SK-N-SH (cell line): ENCODE measurements around the gene LIN9. TPM values are rescaled to one million over a fixed set of nuclear protein-coding genes. Genes with fewer than 3 reads are reported as not detected.

Experiments used
- CTCF ChIA-PET: fragments of 300-600, 350-600 bp; formaldehyde crosslinking; extraction: SDS; loops from one replicate; lab custom pipeline; 2021; lab: Yijun Ruan, JAX
- POLR2A ChIA-PET: fragments of 350-600 bp; sonication (Branson Sonifier 250); formaldehyde crosslinking; extraction: SDS; loops from one replicate; lab custom pipeline; 2020; ENCODE audit warnings: antibody characterized with exemption, inconsistent platforms; lab: Yijun Ruan, JAX
- DNase-seq: peaks from one replicate; pipeline ENCODE4 v3.0.0; 2012
- H2AFZ ChIP-seq: fragments of 200-600 bp; sonication (generic); 2 replicates; pipeline ENCODE4 v1.8.1; 2016; ENCODE audit warnings: antibody characterized with exemption, mild to moderate bottlenecking, low read depth
- H3F3A ChIP-seq: fragments of 200-600 bp; sonication (generic); replicated peaks from 2 replicates; pipeline ENCODE3; 2016; ENCODE audit warnings: antibody characterized with exemption, mild to moderate bottlenecking; ENCODE audit not compliant: insufficient read depth
- H3K27ac ChIP-seq, 2 experiments: fragments of 200-500 bp in 1 of 2; fragments of 200-600 bp in 1 of 2; sonication (Bioruptor generic) in 1 of 2; sonication (generic), shearing (Covaris generic) in 1 of 2; 2 replicates each; pipeline versions ENCODE4 v1.5.1 to v1.6.1; 2014 to 2016; ENCODE audit warnings: low read depth in 2 of 2, inconsistent platforms in 1 of 2, low read length in 1 of 2, mild to moderate bottlenecking in 1 of 2, mixed read lengths in 1 of 2
- H3K27me3 ChIP-seq: fragments of 200-600 bp; sonication (generic), shearing (Covaris generic); 2 replicates; pipeline ENCODE4 v1.6.1; 2016; ENCODE audit warnings: mixed run types; ENCODE audit not compliant: insufficient read depth
- H3K36me3 ChIP-seq, 2 experiments: fragments of 200-500 bp in 1 of 2; fragments of 200-600 bp in 1 of 2; sonication (Bioruptor generic) in 1 of 2; sonication (generic) in 1 of 2; replicated peaks in 1 of 2; 2 replicates each; pipeline versions ENCODE3 to v1.5.1; 2014 to 2016; ENCODE audit warnings: low read length in 1 of 2, mild to moderate bottlenecking in 1 of 2; ENCODE audit not compliant: insufficient read depth in 2 of 2, control insufficient read depth in 1 of 2
- H3K4me1 ChIP-seq, 2 experiments: fragments of 200-500 bp in 1 of 2; fragments of 200-600 bp in 1 of 2; sonication (Bioruptor generic) in 1 of 2; sonication (generic), shearing (Covaris generic) in 1 of 2; 2 replicates each; pipeline versions ENCODE4 v1.5.1 to v1.6.1; 2014 to 2016; ENCODE audit warnings: low read depth in 1 of 2, low read length in 1 of 2, mixed run types in 1 of 2; ENCODE audit not compliant: insufficient read depth in 2 of 2, control insufficient read depth in 1 of 2
- H3K4me2 ChIP-seq: fragments of 200-600 bp; sonication (generic), shearing (Covaris generic); 2 replicates; pipeline ENCODE4 v1.6.1; 2017; ENCODE audit warnings: mixed run types
- H3K4me3 ChIP-seq, 2 experiments: fragments of 200-500 bp in 1 of 2; fragments of 200-600 bp in 1 of 2; sonication (Bioruptor generic) in 1 of 2; sonication (generic), shearing (Covaris generic) in 1 of 2; 2 replicates each; pipeline versions ENCODE4 v1.5.1 to v1.8.1; 2014 to 2016; ENCODE audit warnings: low read depth in 2 of 2, inconsistent platforms in 1 of 2, low read length in 1 of 2, mild to moderate bottlenecking in 1 of 2, mixed read lengths in 1 of 2, moderate library complexity in 1 of 2
- H3K79me2 ChIP-seq: fragments of 200-600 bp; sonication (generic); 2 replicates; pipeline ENCODE4 v1.8.1; 2017; ENCODE audit warnings: mild to moderate bottlenecking; ENCODE audit not compliant: insufficient read depth
- H3K9ac ChIP-seq: fragments of 200-600 bp; sonication (generic); 2 replicates; pipeline ENCODE4 v1.6.1; 2017; ENCODE audit warnings: mixed run types
- H3K9me2 ChIP-seq: fragments of 200-600 bp; sonication (generic); 2 replicates; pipeline ENCODE4 v1.6.1; 2017; ENCODE audit warnings: mixed run types
- H3K9me3 ChIP-seq: fragments of 200-600 bp; sonication (generic); 2 replicates; pipeline ENCODE4 v1.6.1; 2017; ENCODE audit warnings: mixed run types, mild to moderate bottlenecking, moderate library complexity
- H4K20me1 ChIP-seq: fragments of 200-600 bp; sonication (generic); 2 replicates; pipeline ENCODE4 v1.6.1; 2017; ENCODE audit warnings: mild to moderate bottlenecking, mixed run types; ENCODE audit not compliant: insufficient read depth
- CHD2 ChIP-seq: fragments of 150-350 bp; IDR thresholded peaks from 2 replicates; pipeline ENCODE4 v1.6.1; 2018; ENCODE audit warnings: low read length; ENCODE audit not compliant: partially characterized antibody
- CTCF ChIP-seq: fragments of 200-600 bp; sonication (generic); IDR thresholded peaks from 2 replicates; pipeline ENCODE4 v1.6.1; 2017; ENCODE audit warnings: antibody characterized with exemption, mild to moderate bottlenecking, moderate library complexity
- ELF1 ChIP-seq: IDR thresholded peaks from 2 replicates; pipeline ENCODE4 v1.4.0; 2012
- EP300 ChIP-seq, 2 experiments: IDR thresholded peaks; 2 replicates each; pipeline versions ENCODE4 v1.4.0 to v1.6.1; 2012; ENCODE audit warnings: borderline replicate concordance in 1 of 2, low read depth in 1 of 2, low read length in 1 of 2
- FOSL2 ChIP-seq: IDR thresholded peaks from 2 replicates; pipeline ENCODE4 v1.4.0; 2012; ENCODE audit warnings: low read depth, mild to moderate bottlenecking, moderate library complexity, borderline replicate concordance
- GABPA ChIP-seq: IDR thresholded peaks from 2 replicates; pipeline ENCODE4 v1.4.0; 2012; ENCODE audit warnings: low read depth, mild to moderate bottlenecking
- GATA2 ChIP-seq: sonication (generic); formaldehyde crosslinking; IDR thresholded peaks from 2 replicates; pipeline ENCODE4 v1.5.0; 2020; ENCODE audit warnings: mild to moderate bottlenecking, missing genetic modification reagents
- MAX ChIP-seq: IDR thresholded peaks from 2 replicates; pipeline ENCODE4 v1.4.0; 2012; ENCODE audit warnings: low read depth
- MEF2A ChIP-seq: IDR thresholded peaks from 2 replicates; pipeline ENCODE4 v1.4.0; 2012; ENCODE audit warnings: low read depth, borderline replicate concordance
- POLR2AphosphoS5 ChIP-seq: IDR thresholded peaks from 2 replicates; pipeline ENCODE4 v1.6.1; 2012; ENCODE audit warnings: low read depth, low read length
- RCOR1 ChIP-seq: fragments of 150-350 bp; IDR thresholded peaks from 2 replicates; pipeline ENCODE4 v1.6.1; 2017; ENCODE audit warnings: antibody characterized with exemption, low read length
- REST ChIP-seq: IDR thresholded peaks from 2 replicates; pipeline ENCODE4 v1.6.1; 2012; ENCODE audit warnings: mild to moderate bottlenecking, low read depth, low read length, moderate library complexity
- RFX5 ChIP-seq: IDR thresholded peaks from 2 replicates; pipeline ENCODE4 v1.6.1; 2012; ENCODE audit warnings: mild to moderate bottlenecking, improper control_type of control experiment, low read length
- TAF1 ChIP-seq: IDR thresholded peaks from 2 replicates; pipeline ENCODE4 v1.6.1; 2012; ENCODE audit warnings: low read depth, mild to moderate bottlenecking, low read length, moderate library complexity, borderline replicate concordance
- USF2 ChIP-seq: fragments of 150-350 bp; IDR thresholded peaks from 2 replicates; pipeline ENCODE4 v1.6.1; 2017; ENCODE audit warnings: antibody characterized with exemption, low read length, low read depth, borderline replicate concordance
- YY1 ChIP-seq: IDR thresholded peaks from 2 replicates; pipeline ENCODE4 v1.4.0; 2012; ENCODE audit warnings: low read depth, mild to moderate bottlenecking
- WGBS: methylation state at CpG from one replicate; pipeline ENCODE4 v1.1.6; 2017; ENCODE audit warnings: low lambda C conversion rate; 5-methylcytosine and 5-hydroxymethylcytosine counted together
- polyA plus RNA-seq, 3 experiments: library from polyadenylated mRNA; depleted of rRNA; stranded (reverse); fragments of >200 nt; gene quantifications; 2 replicates each; pipeline ENCODE4 v1.2.3, GENCODE V29; 2012
- TF ChIP-seq, protein P1 (sequence below): IDR thresholded peaks from 2 replicates; pipeline ENCODE4 v1.4.0; 2012; ENCODE audit warnings: low read depth, borderline replicate concordance

LIN9 gene
- polyA plus RNA-seq, 1 of the 3 experiments (the other 2 are of a cell fraction), result 1.7 TPM

- Histone ChIP-seq H3K79me2 (no peaks in the 10 kb centered on the region), H3K4me3 (peak overlapping the region in 1 of 2 experiments; percentile 29; a peak in 2 of 4 replicates), H4K20me1 (no peaks in the 10 kb centered on the region), H3K9ac (no peak overlapping the region; the same call in 1 of the 2 replicates), H3K9me3 (no peaks in the 10 kb centered on the region), H3K9me2 (no peaks in the 10 kb centered on the region), H3K4me2 (peak overlapping the region; percentile 56), H3K27me3 (no peaks in the 10 kb centered on the region), H3K4me1 (peaks cover 0 to 2% of the 10 kb centered on the region in 2 experiments; a peak in 2 of 4 replicates), H3K27ac (peak overlapping the region in 1 of 2 experiments; percentile 31; a peak in 1 of 4 replicates), H3F3A (no peaks in the 10 kb centered on the region), H2AFZ (peak overlapping the region; percentile 75), H3K36me3 (no peaks in the 10 kb centered on the region)
- CTCF ChIA-PET, result interaction anchor here (0.6 to 7.9 kb wide), 42 partner anchors 9 to 1001 kb away, joined by 3 to 75 read pairs (median 4); partner anchors contain the start of genes H3-3A and LIN9
- 23% methylated on average over 2 of the region's 2 CpGs for WGBS
- POLR2A ChIA-PET, result interaction anchor here (1.1 kb wide), 1 partner anchor 24 kb away, joined by 7 read pairs; the partner anchor contains the start of gene LIN9
- 0 out of 4 replicates have a peak, but pooled peaks of 1 of the 2 experiments have one; percentile 8 for TF ChIP-seq EP300 (IDR thresholded peaks at IDR 0.05; ENCODE audit: borderline replicate concordance in 1 of 2, low read depth in 1 of 2, low read length in 1 of 2)
- TF ChIP-seq YY1, result no peak
- TF ChIP-seq POLR2AphosphoS5, result no peak
- peak; percentile 2; the same call in 1 of the 2 replicates for TF ChIP-seq GATA2
- peak; percentile 35 for DNase-seq
These were observed 24.0 kb upstream of the LIN9 start for GRCh38 chr1:226332947-226333346.

DNA sequence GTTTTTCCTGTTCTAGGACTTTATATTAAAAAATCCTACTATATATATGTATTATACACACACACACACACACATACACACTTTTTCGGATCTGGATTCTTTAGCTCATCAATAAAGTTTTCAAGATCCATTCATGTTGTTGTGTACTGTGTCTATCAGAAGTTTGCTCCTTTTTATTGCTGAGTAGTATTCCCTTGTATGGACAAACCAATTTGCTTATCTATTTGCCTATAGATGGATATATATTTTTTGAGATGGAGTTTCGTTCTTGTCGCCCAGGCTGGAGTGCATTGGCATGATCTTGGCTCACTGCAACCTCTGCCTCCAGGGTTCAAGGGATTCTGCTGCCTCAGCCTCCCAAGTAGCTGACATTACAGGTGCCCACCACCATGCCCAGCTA, 20.3 kb upstream of the LIN9 start:
- no peak overlapping the region for H3K27ac ChIP-seq
- H3K79me2 ChIP-seq, result no peaks in the 10 kb centered on the region
- H3K4me2 ChIP-seq, result no peak overlapping the region
- no peak for TF ChIP-seq TAF1
- TF ChIP-seq, protein P1, sequence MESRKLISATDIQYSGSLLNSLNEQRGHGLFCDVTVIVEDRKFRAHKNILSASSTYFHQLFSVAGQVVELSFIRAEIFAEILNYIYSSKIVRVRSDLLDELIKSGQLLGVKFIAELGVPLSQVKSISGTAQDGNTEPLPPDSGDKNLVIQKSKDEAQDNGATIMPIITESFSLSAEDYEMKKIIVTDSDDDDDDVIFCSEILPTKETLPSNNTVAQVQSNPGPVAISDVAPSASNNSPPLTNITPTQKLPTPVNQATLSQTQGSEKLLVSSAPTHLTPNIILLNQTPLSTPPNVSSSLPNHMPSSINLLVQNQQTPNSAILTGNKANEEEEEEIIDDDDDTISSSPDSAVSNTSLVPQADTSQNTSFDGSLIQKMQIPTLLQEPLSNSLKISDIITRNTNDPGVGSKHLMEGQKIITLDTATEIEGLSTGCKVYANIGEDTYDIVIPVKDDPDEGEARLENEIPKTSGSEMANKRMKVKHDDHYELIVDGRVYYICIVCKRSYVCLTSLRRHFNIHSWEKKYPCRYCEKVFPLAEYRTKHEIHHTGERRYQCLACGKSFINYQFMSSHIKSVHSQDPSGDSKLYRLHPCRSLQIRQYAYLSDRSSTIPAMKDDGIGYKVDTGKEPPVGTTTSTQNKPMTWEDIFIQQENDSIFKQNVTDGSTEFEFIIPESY, result no peak
- TF ChIP-seq RFX5, result no peak
- no peak for TF ChIP-seq REST
- no peak for TF ChIP-seq ELF1
- TF ChIP-seq MEF2A, result no peak
- no peak for TF ChIP-seq FOSL2
- TF ChIP-seq EP300 (IDR thresholded peaks at IDR 0.05; ENCODE audit: borderline replicate concordance in 1 of 2, low read depth in 1 of 2, low read length in 1 of 2), result no peak
- TF ChIP-seq CTCF, result no peak
- TF ChIP-seq MAX, result no peak
- TF ChIP-seq USF2, result no peak
- no peak for TF ChIP-seq GABPA
- no peak for TF ChIP-seq CHD2
- no peak for TF ChIP-seq YY1
- TF ChIP-seq RCOR1, result no peak
- TF ChIP-seq, all 33 proteins: peak for 0
- Histone ChIP-seq H3K4me3 (no peak overlapping the region), H3K9ac (no peak overlapping the region), H4K20me1 (no peaks in the 10 kb centered on the region), H3K9me3 (no peaks in the 10 kb centered on the region), H2AFZ (no peak overlapping the region), H3F3A (no peaks in the 10 kb centered on the region), H3K36me3 (no peaks in the 10 kb centered on the region), H3K4me1 (peaks cover 0 to 2% of the 10 kb centered on the region in 2 experiments; a peak in 2 of 4 replicates), H3K27me3 (no peaks in the 10 kb centered on the region), H3K9me2 (no peaks in the 10 kb centered on the region)
- POLR2A ChIA-PET, result no interaction called here
- 77% methylated on average over 3 of the region's 3 CpGs for WGBS
- DNase-seq, result no peak
- CTCF ChIA-PET, result interaction anchor here (1.1 to 1.6 kb wide), 2 partner anchors 21 to 205 kb away, joined by 3 read pairs; partner anchors contain the start of gene LIN9
